Left ventricle myocardium inferior (tissue), 1 donor: ENCODE results near the gene IP6K3. TPM values are rescaled to one million over a fixed set of nuclear protein-coding genes. Genes with fewer than 3 reads are reported as not detected.

ENCODE experiments used
- DNase-seq: peaks from one replicate; pipeline ENCODE4 v3.0.0-alpha.2; 2020
- H3K27ac ChIP-seq: fragments of 200-600 bp; replicated peaks from 2 replicates; pipeline ENCODE4 v1.8.0; 2021
- H3K27me3 ChIP-seq: fragments of 200-600 bp; 2 replicates; pipeline ENCODE4 v1.8.0; 2021; ENCODE audit warnings: low read depth
- H3K36me3 ChIP-seq: fragments of 200-600 bp; 2 replicates; pipeline ENCODE4 v1.8.0; 2021
- H3K4me1 ChIP-seq: fragments of 200-600 bp; 2 replicates; pipeline ENCODE4 v1.8.0; 2021
- H3K4me3 ChIP-seq: fragments of 200-600 bp; 2 replicates; pipeline ENCODE4 v1.8.0; 2021; ENCODE audit warnings: mild to moderate bottlenecking, moderate library complexity
- H3K9me3 ChIP-seq: fragments of 200-600 bp; replicated peaks from 2 replicates; pipeline ENCODE4 v1.8.0; 2021
- intact Hi-C: fragments of 100-400 bp; cut with micrococcal nuclease; formaldehyde crosslinking; loops from one replicate; pipeline ENCODE4 v1.11.0; 2022
- microRNA-seq: library from miRNA; unstranded; fragments of <30 nt; microRNA quantifications from one replicate; pipeline ENCODE4 v1.2.0, GENCODE V29; 2020
- total RNA-seq: library from RNA; stranded (reverse); fragmentation: NEBNext Ultra II Directional; extraction: Animal tissue kit (Norgen Biotek cat#: 25700); gene quantifications from one replicate; pipeline ENCODE4 v1.2.1, GENCODE V29; 2021
- TF ChIP-seq, protein P1 (sequence below): fragments of 200-600 bp; IDR thresholded peaks from 2 replicates; pipeline ENCODE4 v1.8.0; 2021; ENCODE audit warnings: antibody characterized with exemption, mild to moderate bottlenecking, borderline replicate concordance
- donor health status: DM: no; HTN: yes; CAD: no; lungs with severe emphysema.

IP6K3 gene
- total RNA-seq, 1 donor from 2014 or later: 42.0 TPM

DNA sequence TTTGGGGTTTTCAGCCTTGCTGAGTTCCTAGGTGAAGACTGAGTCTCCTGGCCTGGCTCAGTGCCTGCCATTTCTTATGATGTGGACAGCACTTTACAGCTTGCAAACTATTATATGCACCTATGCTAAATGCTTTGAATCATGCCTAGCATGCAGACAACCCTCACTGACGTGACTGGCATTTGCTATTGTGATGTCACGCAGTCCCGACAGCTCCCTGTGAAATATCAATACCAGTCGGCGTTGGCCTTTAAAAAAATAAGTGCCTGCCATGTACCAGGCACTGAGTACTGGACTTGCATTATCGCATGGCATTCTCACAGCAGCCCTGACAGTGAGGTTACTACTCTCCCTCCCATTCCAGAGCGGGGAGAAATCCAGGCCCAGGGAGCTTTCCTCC is 70.7 kb downstream of the IP6K3 start:
- no peaks in the 10 kb centered on the region for H3K27me3 ChIP-seq
- H3K27ac ChIP-seq: no peak overlapping the region
- H3K4me3 ChIP-seq: no peak overlapping the region
- TF ChIP-seq, protein P1, sequence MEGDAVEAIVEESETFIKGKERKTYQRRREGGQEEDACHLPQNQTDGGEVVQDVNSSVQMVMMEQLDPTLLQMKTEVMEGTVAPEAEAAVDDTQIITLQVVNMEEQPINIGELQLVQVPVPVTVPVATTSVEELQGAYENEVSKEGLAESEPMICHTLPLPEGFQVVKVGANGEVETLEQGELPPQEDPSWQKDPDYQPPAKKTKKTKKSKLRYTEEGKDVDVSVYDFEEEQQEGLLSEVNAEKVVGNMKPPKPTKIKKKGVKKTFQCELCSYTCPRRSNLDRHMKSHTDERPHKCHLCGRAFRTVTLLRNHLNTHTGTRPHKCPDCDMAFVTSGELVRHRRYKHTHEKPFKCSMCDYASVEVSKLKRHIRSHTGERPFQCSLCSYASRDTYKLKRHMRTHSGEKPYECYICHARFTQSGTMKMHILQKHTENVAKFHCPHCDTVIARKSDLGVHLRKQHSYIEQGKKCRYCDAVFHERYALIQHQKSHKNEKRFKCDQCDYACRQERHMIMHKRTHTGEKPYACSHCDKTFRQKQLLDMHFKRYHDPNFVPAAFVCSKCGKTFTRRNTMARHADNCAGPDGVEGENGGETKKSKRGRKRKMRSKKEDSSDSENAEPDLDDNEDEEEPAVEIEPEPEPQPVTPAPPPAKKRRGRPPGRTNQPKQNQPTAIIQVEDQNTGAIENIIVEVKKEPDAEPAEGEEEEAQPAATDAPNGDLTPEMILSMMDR: no peak
- intact Hi-C loops: loop anchor here (10.0 kb wide), 1 partner anchor 91 kb away; the partner anchor contains the start of gene BAK1
- DNase-seq: no peak
- peaks cover 51% of the 10 kb centered on the region for H3K36me3 ChIP-seq
- peaks cover 11% of the 10 kb centered on the region for H3K4me1 ChIP-seq
- H3K9me3 ChIP-seq: no peaks in the 10 kb centered on the region

- TF ChIP-seq, protein P1: no peak
- no peaks in the 10 kb centered on the region for H3K9me3 ChIP-seq
- no peak overlapping the region for H3K27ac ChIP-seq
- H3K4me1 ChIP-seq: peaks cover 11% of the 10 kb centered on the region
- H3K36me3 ChIP-seq: peaks cover 60% of the 10 kb centered on the region
- intact Hi-C loops: loop anchor here (10.0 kb wide), 1 partner anchor 89 kb away; the partner anchor contains the start of gene BAK1
- no peak for DNase-seq
- no peak overlapping the region for H3K4me3 ChIP-seq
- H3K27me3 ChIP-seq: no peaks in the 10 kb centered on the region
Measured at GRCh38 chr6:33673851-33674250, 72.9 kb downstream of the IP6K3 start.

GRCh38 chr6:33672808-33673207 is 73.9 kb downstream of the IP6K3 start:
- H3K27ac ChIP-seq: no peak overlapping the region
- H3K4me3 ChIP-seq: no peak overlapping the region
- DNase-seq: peak; percentile 91
- no peaks in the 10 kb centered on the region for H3K27me3 ChIP-seq
- TF ChIP-seq, protein P1: peak; percentile 74
- intact Hi-C loops: loop anchor here (10.0 kb wide), 1 partner anchor 88 kb away; the partner anchor contains the start of gene BAK1
- no peaks in the 10 kb centered on the region for H3K9me3 ChIP-seq
- peaks cover 11% of the 10 kb centered on the region for H3K4me1 ChIP-seq
- peaks cover 65% of the 10 kb centered on the region for H3K36me3 ChIP-seq

DNA sequence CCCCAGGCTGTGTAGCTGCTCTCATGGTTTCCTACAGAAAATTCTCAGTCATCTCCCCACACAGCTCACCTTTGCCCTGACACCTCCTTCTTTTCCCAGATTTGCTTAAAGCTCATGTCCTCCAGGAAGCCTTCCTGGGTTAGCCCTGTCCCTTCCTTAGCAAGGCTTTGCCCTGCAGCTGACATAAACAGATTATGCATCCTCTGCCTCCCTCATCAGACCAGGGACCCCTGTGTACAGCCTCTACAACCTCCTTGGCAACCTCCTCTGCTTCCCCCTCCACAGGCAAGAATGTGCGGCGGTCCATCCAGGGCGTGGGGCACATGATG is 75.0 kb downstream of the IP6K3 start:
- H3K27me3 ChIP-seq: no peaks in the 10 kb centered on the region
- H3K4me1 ChIP-seq: peaks cover 11% of the 10 kb centered on the region
- DNase-seq: no peak
- H3K36me3 ChIP-seq: peaks cover 63% of the 10 kb centered on the region
- H3K9me3 ChIP-seq: no peaks in the 10 kb centered on the region
- TF ChIP-seq, protein P1: no peak
- no peak overlapping the region for H3K27ac ChIP-seq
- no peak overlapping the region for H3K4me3 ChIP-seq
- intact Hi-C loops: loop anchor here (10.0 kb wide), 1 partner anchor 87 kb away; the partner anchor contains the start of gene BAK1

Small RNA genes within 50 kb of the gene (microRNA-seq; reads per million reads assigned to microRNA genes)
- 2.2 reads per million for gene MIR3934

Other genes starting within 250 kb of the IP6K3 start
- 19.7 TPM for gene BAK1, start 166.6 kb downstream of the IP6K3 start, total RNA-seq
- 5.6 TPM for gene ITPR3, start 125.6 kb downstream of the IP6K3 start, total RNA-seq
- gene UQCC2, start 35.2 kb downstream of the IP6K3 start, total RNA-seq: 199 TPM
- 22.2 TPM for gene LEMD2, start 42.2 kb upstream of the IP6K3 start, total RNA-seq
- not detected for gene MLN, start 57.1 kb upstream of the IP6K3 start, total RNA-seq